A549 treated with AZD2906 at 1 μM for 4 hours (cell line): Measurements from ENCODE around the gene CERS1. TPM values are rescaled to one million over a fixed set of nuclear protein-coding genes. Genes with fewer than 3 reads are reported as not detected.

ENCODE experiments used
- total RNA-seq: library from RNA; stranded (reverse); fragments of 200-300 nt; extraction: Qiagen RNA extraction; gene quantifications from 5 replicates; pipeline ENCODE4 v1.2.3, GENCODE V29; 2022

CERS1 gene, protein sequence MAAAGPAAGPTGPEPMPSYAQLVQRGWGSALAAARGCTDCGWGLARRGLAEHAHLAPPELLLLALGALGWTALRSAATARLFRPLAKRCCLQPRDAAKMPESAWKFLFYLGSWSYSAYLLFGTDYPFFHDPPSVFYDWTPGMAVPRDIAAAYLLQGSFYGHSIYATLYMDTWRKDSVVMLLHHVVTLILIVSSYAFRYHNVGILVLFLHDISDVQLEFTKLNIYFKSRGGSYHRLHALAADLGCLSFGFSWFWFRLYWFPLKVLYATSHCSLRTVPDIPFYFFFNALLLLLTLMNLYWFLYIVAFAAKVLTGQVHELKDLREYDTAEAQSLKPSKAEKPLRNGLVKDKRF
- total RNA-seq: 3.6 to 5.3 TPM (median 5.0 TPM) in 5 replicates

DNA sequence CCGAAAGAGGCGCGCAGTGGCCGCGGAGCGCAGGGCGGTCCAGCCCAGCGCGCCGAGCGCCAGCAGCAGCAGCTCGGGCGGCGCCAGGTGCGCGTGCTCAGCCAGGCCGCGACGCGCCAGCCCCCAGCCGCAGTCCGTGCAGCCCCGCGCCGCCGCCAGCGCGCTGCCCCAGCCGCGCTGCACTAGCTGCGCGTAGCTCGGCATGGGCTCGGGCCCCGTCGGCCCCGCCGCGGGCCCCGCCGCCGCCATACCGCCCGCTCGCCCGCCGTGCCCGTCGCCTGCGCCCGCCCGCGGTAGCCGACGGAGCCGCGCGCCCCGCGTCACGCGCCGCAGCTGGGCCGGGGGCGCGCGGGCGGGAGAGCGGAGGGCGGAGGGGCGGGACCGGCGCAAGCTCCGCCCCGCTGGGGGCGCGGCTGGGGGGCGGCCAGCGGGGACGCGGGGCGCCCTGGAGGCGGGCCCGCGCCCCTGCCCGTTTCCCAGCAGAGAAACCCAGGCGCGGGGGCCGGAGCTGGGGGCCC is at the start of gene CERS1:
TSS of gene CERS1 (minus strand) at position 335 of the 518 bp plus-strand sequence. CDS start at position 249, 86 bp downstream.

DNA sequence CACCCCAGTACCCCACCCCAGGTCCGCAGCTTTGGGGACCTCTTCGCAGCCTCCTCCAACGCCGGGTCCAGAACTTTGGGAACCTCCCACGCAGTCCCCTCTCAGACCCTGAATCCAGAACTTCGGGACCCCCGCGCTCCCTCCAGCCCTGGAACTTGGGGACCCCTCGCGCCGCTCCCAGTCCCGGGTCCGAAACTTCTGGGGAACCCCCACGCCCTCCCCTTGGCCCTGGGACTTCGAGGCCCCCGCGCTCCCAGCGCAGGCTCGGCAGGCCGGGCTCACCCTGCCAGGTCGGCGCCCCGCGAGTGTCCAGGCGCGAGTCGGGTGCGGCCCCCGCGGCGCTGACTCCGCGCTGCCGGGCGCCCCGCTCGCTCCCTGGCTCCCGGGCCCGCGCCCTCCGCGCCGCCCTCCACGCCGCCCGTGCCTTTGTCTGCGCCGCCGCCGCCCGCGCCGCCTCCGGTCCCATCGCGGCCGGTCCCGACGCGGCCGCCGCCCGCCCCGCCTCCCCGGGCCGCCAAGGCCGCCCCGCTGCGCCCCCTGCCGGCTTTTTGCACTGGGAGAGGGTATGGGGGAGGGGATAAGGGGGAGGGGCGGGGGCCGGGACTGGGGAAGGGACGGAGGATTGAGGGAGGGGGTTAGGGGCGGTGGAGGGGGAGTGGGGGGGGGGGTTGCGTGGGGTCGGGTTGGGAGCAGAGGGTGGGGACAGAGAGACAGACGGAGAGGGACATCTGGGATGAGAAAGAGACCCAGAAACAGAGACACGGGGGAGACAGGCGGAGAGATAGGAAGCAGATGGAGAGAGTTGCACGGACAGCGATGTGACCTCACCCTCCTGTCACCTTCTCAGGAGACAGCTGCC is 45.0 kb upstream of the CERS1 start, which contains the start of gene HOMER3:
TSS of gene HOMER3 (minus strand) at position 449 of the 859 bp plus-strand sequence. CDS start 2,235 bp downstream, outside the sequence.

DNA sequence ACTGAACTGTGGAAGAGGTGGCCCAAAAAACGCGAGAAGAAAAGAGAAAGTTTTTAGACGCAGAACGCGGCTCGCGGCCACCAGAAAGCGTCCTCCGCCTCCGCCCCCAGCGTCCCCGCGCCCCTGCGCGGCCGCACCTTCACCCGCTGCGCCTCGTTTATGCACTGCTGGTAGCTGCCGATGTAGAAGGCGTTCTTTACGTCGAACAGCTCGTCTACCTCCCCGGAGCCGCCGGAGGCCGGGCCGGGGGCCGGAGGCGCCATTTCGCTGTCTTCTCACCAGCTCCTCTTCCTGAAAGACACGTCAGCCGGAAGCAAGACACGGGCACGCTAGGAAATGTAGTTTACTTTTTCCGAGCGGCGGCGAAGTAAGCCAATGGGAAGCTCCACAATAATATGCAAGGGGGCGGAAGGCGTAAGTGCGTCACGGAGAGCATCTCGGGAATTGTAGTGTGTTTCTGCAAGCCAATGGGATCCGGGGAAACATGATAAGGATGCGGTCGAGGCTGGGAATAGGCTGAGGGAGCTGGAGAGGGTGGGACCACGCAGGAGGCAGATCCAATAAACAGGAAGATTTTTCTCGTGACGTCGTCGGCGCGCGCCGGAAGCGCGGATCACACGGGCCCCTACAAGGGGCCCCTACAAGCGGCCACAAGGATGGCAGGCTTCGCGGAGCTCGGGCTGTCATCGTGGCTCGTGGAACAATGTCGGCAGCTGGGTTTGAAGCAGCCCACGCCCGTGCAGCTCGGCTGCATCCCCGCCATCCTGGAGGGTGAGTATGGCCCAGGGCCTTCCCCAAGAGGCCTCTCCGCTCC is 23.3 kb upstream of the CERS1 start, which contains the start of the genes COPE and DDX49:
TSS of gene COPE (minus strand) at position 302 of the 814 bp plus-strand sequence. CDS start at position 263, 39 bp downstream.
TSS of gene DDX49 (plus strand) at position 630 of the 814 bp plus-strand sequence. CDS start at position 657, 27 bp downstream.

DNA sequence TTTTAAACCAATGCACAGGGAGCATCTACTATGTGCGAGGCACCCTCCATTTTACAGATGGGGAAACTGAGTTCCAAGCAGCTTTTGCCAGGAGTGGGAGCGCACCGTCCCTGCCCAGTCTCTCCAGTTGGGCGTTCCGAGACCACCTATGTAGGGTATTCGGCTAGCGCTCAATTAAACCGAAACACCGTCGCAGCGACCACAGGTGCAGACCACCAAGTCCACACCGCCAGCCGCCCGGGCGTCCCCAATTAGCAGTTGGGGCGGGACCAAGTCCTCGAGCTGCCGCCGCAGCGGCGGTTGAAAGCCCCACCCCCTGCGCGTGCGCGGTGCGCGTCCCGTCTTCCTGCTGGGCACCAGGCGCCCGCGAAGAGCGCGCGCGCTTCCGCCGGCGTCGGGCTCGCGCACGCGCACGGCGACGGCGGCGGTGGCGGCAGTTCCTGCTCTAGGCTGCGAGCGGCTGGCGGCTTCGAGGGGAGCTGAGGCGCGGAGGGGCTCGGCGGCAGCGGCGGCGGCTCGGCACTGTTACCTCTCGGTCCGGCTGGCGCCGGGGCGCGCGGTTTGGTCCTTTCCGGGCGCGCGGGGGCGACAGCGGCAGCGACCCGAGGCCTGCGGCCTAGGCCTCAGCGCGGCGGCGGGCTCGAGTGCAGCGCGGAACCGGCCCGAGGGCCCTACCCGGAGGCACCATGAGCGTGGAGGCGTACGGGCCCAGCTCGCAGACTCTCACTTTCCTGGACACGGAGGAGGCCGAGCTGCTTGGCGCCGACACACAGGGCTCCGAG is 64.2 kb downstream of the CERS1 start, which contains the start of gene UPF1:
TSS of gene UPF1 (plus strand) at position 436 of the 782 bp plus-strand sequence. CDS start at position 687, 251 bp downstream.

Other genes with a start within 250 kb of the CERS1 start
- 3.1 to 5.6 TPM (median 4.8 TPM) in 5 replicates for gene CRTC1, start 212.5 kb downstream of the CERS1 start, total RNA-seq
- gene COMP, start 104.9 kb downstream of the CERS1 start, total RNA-seq: 0.18 to 0.39 TPM (median 0.24 TPM) in 5 replicates
- gene UPF1, start 64.2 kb downstream of the CERS1 start, total RNA-seq: 36.1 to 43.5 TPM (median 42.0 TPM) in 5 replicates
- 132 to 173 TPM (median 166 TPM) in 5 replicates for gene COPE, start 23.2 kb upstream of the CERS1 start, total RNA-seq
- gene DDX49, start 23.6 kb upstream of the CERS1 start, total RNA-seq: 28.0 to 44.4 TPM (median 42.2 TPM) in 5 replicates
- gene HOMER3, start 45.1 kb upstream of the CERS1 start, total RNA-seq: 20.6 to 29.2 TPM (median 28.8 TPM) in 5 replicates
- gene SUGP2, start 137.4 kb upstream of the CERS1 start, total RNA-seq: 22.2 to 31.2 TPM (median 28.1 TPM) in 5 replicates
- gene ARMC6, start 137.4 kb upstream of the CERS1 start, total RNA-seq: 23.0 to 30.9 TPM (median 28.5 TPM) in 5 replicates
- gene SLC25A42, start 167.8 kb upstream of the CERS1 start, total RNA-seq: 0.71 to 0.87 TPM (median 0.74 TPM) in 5 replicates
- gene TMEM161A, start 242.3 kb upstream of the CERS1 start, total RNA-seq: 20.3 to 25.7 TPM (median 23.5 TPM) in 5 replicates